GM23338 (cell line): ENCODE measurements around the gene TNFAIP1. TPM values are rescaled to one million over a fixed set of nuclear protein-coding genes. Genes with fewer than 3 reads are reported as not detected.

Source experiments
- ATAC-seq: fragments of 200-7000 bp; cut with Tn5 transposase; 3 replicates; pipeline ENCODE4 v1.9.1; 2020
- DNase-seq: peaks from one replicate; pipeline ENCODE4 v3.0.0-alpha.2; 2015; ENCODE audit warnings: low spot score
- H2AFZ ChIP-seq: fragments of 200-600 bp; sonication (generic); 2 replicates; pipeline ENCODE4 v1.8.0; 2016; ENCODE audit warnings: antibody characterized with exemption, mild to moderate bottlenecking, moderate library complexity
- H3F3A ChIP-seq: fragments of 200-600 bp; sonication (generic); replicated peaks from 2 replicates; pipeline ENCODE4 v1.8.0; 2017; ENCODE audit warnings: antibody characterized with exemption, mixed run types, low read depth
- H3K27ac ChIP-seq: fragments of 200-600 bp; sonication (generic); 2 replicates; pipeline ENCODE4 v1.6.1; 2016; ENCODE audit warnings: low read depth
- H3K27me3 ChIP-seq: fragments of 200-600 bp; sonication (generic); 2 replicates; pipeline ENCODE4 v1.8.0; 2016; ENCODE audit warnings: mild to moderate bottlenecking, mixed run types, moderate library complexity; ENCODE audit not compliant: insufficient read depth
- H3K36me3 ChIP-seq: fragments of 200-600 bp; sonication (generic); 2 replicates; pipeline ENCODE4 v1.8.0; 2016; ENCODE audit warnings: mild to moderate bottlenecking; ENCODE audit not compliant: insufficient read depth
- H3K4me1 ChIP-seq: fragments of 200-600 bp; sonication (generic); 2 replicates; pipeline ENCODE4 v1.8.0; 2016; ENCODE audit warnings: mild to moderate bottlenecking, moderate library complexity; ENCODE audit not compliant: insufficient read depth
- H3K4me2 ChIP-seq: fragments of 200-600 bp; sonication (generic); 2 replicates; pipeline ENCODE4 v1.7.1; 2017; ENCODE audit warnings: mixed run types
- H3K4me3 ChIP-seq: fragments of 200-600 bp; sonication (generic); 2 replicates; pipeline ENCODE4 v1.6.1; 2016; ENCODE audit warnings: mixed run types
- H3K79me2 ChIP-seq: fragments of 200-600 bp; sonication (generic); replicated peaks from 2 replicates; pipeline ENCODE4 v1.8.0; 2017; ENCODE audit warnings: mild to moderate bottlenecking; ENCODE audit not compliant: insufficient read depth
- H3K9me2 ChIP-seq: fragments of 200-600 bp; sonication (generic); 2 replicates; pipeline ENCODE4 v1.8.0; 2017; ENCODE audit not compliant: insufficient read depth
- H4K20me1 ChIP-seq: fragments of 200-600 bp; sonication (generic); replicated peaks from 2 replicates; pipeline ENCODE4 v1.8.0; 2017; ENCODE audit warnings: mild to moderate bottlenecking; ENCODE audit not compliant: insufficient read depth
- H3K27ac Mint-ChIP-seq: 2 replicates; pipeline ENCODE4 v1.8.0; 2020; ENCODE audit warnings: inconsistent platforms, mild to moderate bottlenecking, moderate library complexity, mixed read lengths
- H3K27me3 Mint-ChIP-seq: 3 replicates; pipeline ENCODE4 v1.8.0; 2022; ENCODE audit warnings: low read depth, mild to moderate bottlenecking, moderate library complexity, mixed read lengths, inconsistent platforms; ENCODE audit not compliant: insufficient read depth, poor library complexity
- H3K36me3 Mint-ChIP-seq: 3 replicates; pipeline ENCODE4 v1.8.0; 2021; ENCODE audit warnings: low read depth, mild to moderate bottlenecking, inconsistent platforms, moderate library complexity, mixed read lengths
- H3K4me1 Mint-ChIP-seq: 3 replicates; pipeline ENCODE4 v1.8.0; 2020; ENCODE audit warnings: mild to moderate bottlenecking, inconsistent platforms, mixed read lengths
- H3K4me3 Mint-ChIP-seq: 3 replicates; pipeline ENCODE4 v1.8.0; 2021; ENCODE audit warnings: moderate library complexity, mild to moderate bottlenecking, inconsistent platforms, mixed read lengths
- H3K9me3 Mint-ChIP-seq: 3 replicates; pipeline ENCODE4 v1.8.0; 2020; ENCODE audit warnings: moderate library complexity, mild to moderate bottlenecking, inconsistent platforms, mixed read lengths
- CREB1 ChIP-seq: fragments of 250-450 bp; sonication (Bioruptor Pico); IDR thresholded peaks from 2 replicates; pipeline ENCODE4 v1.5.0; 2020; ENCODE audit warnings: low read depth, mild to moderate bottlenecking, moderate library complexity
- EZH2 ChIP-seq: fragments of 200-600 bp; sonication (generic); IDR thresholded peaks from one replicate; pipeline ENCODE4 v1.8.0; 2017; ENCODE audit warnings: antibody characterized with exemption, mild to moderate bottlenecking, low read depth; ENCODE audit not compliant: unreplicated experiment
- EZH2phosphoT487 ChIP-seq: fragments of 200-600 bp; sonication (generic); IDR thresholded peaks from one replicate; pipeline ENCODE4 v1.8.1; 2018; ENCODE audit warnings: antibody characterized with exemption; ENCODE audit not compliant: unreplicated experiment
- NANOG ChIP-seq: IDR thresholded peaks from 2 replicates; pipeline ENCODE4 v1.6.1; 2016; ENCODE audit warnings: antibody characterized with exemption, borderline replicate concordance
- STAT1 ChIP-seq: IDR thresholded peaks from one replicate; pipeline ENCODE4 v1.6.1; 2016; ENCODE audit warnings: antibody characterized with exemption; ENCODE audit not compliant: unreplicated experiment
- polyA plus RNA-seq: library from polyadenylated mRNA; unstranded; fragments of >200 nt; fragmentation: Nextera tagmentation; extraction: Ambion mirVana; gene quantifications from 2 replicates; pipeline ENCODE4 v1.2.1, GENCODE V29; 2016
- total RNA-seq: library from RNA; depleted of rRNA; stranded (reverse); fragments of >200 nt; shearing (Covaris generic); gene quantifications from 2 replicates; pipeline ENCODE4 v1.2.3, GENCODE V29; 2014
- TF ChIP-seq, protein P1 (sequence below): IDR thresholded peaks from one replicate; pipeline ENCODE4 v1.6.1; 2018; ENCODE audit warnings: antibody characterized with exemption; ENCODE audit not compliant: unreplicated experiment
- TF ChIP-seq, protein P2 (sequence below): fragments of 250-450 bp; sonication (Bioruptor Pico); IDR thresholded peaks from 2 replicates; pipeline ENCODE4 v1.5.0; 2020; ENCODE audit warnings: mild to moderate bottlenecking, moderate library complexity

The TNFAIP1 gene
- total and polyA plus RNA-seq, 2 experiments from 2014 or later, result 6.3 to 13.1 TPM

- H3K27ac ChIP-seq, result no peak overlapping the region
- H3K9me2 ChIP-seq, result no peaks in the 10 kb centered on the region
- H3K9me3 Mint-ChIP-seq, result no peaks in the 10 kb centered on the region; the same call in 2 of the 3 replicates
- H3K27me3 ChIP-seq, result no peaks in the 10 kb centered on the region
- H3K79me2 ChIP-seq, result peaks cover 7% of the 10 kb centered on the region
- peaks cover 13% of the 10 kb centered on the region for H3K36me3 ChIP-seq
- no peak overlapping the region for H3K4me3 Mint-ChIP-seq
- no peak overlapping the region for H3K4me2 ChIP-seq
- peaks cover 3% of the 10 kb centered on the region; the same call in 2 of the 3 replicates for H3K4me1 Mint-ChIP-seq
- no peaks in the 10 kb centered on the region; the same call in 1 of the 2 replicates for H4K20me1 ChIP-seq
- no peak overlapping the region for H3K4me3 ChIP-seq
- ATAC-seq (no peak), DNase-seq (no peak)
- H3F3A ChIP-seq, result no peaks in the 10 kb centered on the region
- peaks cover 33% of the 10 kb centered on the region for H3K36me3 Mint-ChIP-seq
- TF ChIP-seq NANOG, result no peak
- TF ChIP-seq, protein P1, sequence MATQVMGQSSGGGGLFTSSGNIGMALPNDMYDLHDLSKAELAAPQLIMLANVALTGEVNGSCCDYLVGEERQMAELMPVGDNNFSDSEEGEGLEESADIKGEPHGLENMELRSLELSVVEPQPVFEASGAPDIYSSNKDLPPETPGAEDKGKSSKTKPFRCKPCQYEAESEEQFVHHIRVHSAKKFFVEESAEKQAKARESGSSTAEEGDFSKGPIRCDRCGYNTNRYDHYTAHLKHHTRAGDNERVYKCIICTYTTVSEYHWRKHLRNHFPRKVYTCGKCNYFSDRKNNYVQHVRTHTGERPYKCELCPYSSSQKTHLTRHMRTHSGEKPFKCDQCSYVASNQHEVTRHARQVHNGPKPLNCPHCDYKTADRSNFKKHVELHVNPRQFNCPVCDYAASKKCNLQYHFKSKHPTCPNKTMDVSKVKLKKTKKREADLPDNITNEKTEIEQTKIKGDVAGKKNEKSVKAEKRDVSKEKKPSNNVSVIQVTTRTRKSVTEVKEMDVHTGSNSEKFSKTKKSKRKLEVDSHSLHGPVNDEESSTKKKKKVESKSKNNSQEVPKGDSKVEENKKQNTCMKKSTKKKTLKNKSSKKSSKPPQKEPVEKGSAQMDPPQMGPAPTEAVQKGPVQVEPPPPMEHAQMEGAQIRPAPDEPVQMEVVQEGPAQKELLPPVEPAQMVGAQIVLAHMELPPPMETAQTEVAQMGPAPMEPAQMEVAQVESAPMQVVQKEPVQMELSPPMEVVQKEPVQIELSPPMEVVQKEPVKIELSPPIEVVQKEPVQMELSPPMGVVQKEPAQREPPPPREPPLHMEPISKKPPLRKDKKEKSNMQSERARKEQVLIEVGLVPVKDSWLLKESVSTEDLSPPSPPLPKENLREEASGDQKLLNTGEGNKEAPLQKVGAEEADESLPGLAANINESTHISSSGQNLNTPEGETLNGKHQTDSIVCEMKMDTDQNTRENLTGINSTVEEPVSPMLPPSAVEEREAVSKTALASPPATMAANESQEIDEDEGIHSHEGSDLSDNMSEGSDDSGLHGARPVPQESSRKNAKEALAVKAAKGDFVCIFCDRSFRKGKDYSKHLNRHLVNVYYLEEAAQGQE, result no peak
- H3K27me3 Mint-ChIP-seq, result peaks cover 4% of the 10 kb centered on the region
- no peak overlapping the region for H3K27ac Mint-ChIP-seq
- peaks cover 5% of the 10 kb centered on the region for H3K4me1 ChIP-seq
- no peak overlapping the region for H2AFZ ChIP-seq
Measured at GRCh38 chr17:28363186-28363585, 27.6 kb downstream of the TNFAIP1 start.

DNA sequence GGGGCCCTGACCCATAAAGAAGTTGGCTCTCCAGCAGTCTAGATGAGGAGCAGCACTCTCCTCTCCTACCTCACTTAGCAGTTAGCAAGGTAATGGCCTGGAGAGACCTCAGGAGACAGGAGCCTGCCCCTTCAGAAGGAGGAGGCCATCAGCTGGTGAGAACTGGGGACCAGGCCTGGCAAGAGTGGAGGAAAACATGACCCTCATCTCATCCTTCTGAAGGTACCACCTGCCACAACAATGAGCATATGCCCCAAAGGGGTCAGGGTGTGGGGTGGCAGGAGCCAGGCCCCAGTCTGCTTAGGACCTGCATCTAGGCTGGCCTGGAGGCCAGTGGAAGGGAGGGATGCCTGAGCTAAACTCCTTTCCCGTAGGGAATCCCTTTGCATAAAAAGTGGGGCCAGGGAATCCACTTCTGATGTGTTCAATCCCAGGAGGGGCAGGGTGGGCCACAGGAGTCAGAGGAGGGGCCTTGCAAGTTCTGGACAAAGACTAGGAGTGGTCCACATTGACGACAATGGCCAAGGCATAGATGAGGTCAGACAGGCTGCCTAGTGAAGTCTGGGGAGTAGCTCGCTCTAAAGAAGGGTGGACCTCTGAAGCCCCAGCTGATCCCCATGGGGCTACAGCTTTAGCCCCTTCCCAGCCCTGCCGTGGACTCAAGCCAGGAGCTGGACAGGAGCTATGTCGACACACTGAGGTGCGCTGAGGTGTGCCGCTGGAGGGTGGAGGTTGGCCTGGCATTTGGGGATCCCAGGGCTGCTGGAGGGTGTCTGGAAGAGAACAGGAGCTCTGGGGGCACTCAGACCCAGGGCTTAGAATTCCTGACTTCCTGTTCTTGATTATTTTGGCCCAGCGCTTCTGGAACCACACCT, 28.5 kb downstream of the TNFAIP1 start:
- Histone ChIP-seq H4K20me1 (no peaks in the 10 kb centered on the region; the same call in 1 of the 2 replicates), H3K9me2 (no peaks in the 10 kb centered on the region), H3K4me2 (no peak overlapping the region), H2AFZ (no peak overlapping the region), H3K4me3 (no peak overlapping the region), H3K27ac (no peak overlapping the region), H3K4me1 (no peaks in the 10 kb centered on the region), H3F3A (no peaks in the 10 kb centered on the region), H3K79me2 (no peaks in the 10 kb centered on the region; the same call in 1 of the 2 replicates), H3K27me3 (no peaks in the 10 kb centered on the region), H3K36me3 (peaks cover 13% of the 10 kb centered on the region)
- Mint-ChIP-seq H3K27ac (no peak overlapping the region), H3K9me3 (no peaks in the 10 kb centered on the region), H3K36me3 (peaks cover 31% of the 10 kb centered on the region), H3K27me3 (peaks cover 6% of the 10 kb centered on the region), H3K4me1 (no peaks in the 10 kb centered on the region), H3K4me3 (no peak overlapping the region)
- ATAC-seq (no peak), DNase-seq (no peak)
- no peak for TF ChIP-seq STAT1
- TF ChIP-seq EZH2, result no peak
- TF ChIP-seq, protein P2, sequence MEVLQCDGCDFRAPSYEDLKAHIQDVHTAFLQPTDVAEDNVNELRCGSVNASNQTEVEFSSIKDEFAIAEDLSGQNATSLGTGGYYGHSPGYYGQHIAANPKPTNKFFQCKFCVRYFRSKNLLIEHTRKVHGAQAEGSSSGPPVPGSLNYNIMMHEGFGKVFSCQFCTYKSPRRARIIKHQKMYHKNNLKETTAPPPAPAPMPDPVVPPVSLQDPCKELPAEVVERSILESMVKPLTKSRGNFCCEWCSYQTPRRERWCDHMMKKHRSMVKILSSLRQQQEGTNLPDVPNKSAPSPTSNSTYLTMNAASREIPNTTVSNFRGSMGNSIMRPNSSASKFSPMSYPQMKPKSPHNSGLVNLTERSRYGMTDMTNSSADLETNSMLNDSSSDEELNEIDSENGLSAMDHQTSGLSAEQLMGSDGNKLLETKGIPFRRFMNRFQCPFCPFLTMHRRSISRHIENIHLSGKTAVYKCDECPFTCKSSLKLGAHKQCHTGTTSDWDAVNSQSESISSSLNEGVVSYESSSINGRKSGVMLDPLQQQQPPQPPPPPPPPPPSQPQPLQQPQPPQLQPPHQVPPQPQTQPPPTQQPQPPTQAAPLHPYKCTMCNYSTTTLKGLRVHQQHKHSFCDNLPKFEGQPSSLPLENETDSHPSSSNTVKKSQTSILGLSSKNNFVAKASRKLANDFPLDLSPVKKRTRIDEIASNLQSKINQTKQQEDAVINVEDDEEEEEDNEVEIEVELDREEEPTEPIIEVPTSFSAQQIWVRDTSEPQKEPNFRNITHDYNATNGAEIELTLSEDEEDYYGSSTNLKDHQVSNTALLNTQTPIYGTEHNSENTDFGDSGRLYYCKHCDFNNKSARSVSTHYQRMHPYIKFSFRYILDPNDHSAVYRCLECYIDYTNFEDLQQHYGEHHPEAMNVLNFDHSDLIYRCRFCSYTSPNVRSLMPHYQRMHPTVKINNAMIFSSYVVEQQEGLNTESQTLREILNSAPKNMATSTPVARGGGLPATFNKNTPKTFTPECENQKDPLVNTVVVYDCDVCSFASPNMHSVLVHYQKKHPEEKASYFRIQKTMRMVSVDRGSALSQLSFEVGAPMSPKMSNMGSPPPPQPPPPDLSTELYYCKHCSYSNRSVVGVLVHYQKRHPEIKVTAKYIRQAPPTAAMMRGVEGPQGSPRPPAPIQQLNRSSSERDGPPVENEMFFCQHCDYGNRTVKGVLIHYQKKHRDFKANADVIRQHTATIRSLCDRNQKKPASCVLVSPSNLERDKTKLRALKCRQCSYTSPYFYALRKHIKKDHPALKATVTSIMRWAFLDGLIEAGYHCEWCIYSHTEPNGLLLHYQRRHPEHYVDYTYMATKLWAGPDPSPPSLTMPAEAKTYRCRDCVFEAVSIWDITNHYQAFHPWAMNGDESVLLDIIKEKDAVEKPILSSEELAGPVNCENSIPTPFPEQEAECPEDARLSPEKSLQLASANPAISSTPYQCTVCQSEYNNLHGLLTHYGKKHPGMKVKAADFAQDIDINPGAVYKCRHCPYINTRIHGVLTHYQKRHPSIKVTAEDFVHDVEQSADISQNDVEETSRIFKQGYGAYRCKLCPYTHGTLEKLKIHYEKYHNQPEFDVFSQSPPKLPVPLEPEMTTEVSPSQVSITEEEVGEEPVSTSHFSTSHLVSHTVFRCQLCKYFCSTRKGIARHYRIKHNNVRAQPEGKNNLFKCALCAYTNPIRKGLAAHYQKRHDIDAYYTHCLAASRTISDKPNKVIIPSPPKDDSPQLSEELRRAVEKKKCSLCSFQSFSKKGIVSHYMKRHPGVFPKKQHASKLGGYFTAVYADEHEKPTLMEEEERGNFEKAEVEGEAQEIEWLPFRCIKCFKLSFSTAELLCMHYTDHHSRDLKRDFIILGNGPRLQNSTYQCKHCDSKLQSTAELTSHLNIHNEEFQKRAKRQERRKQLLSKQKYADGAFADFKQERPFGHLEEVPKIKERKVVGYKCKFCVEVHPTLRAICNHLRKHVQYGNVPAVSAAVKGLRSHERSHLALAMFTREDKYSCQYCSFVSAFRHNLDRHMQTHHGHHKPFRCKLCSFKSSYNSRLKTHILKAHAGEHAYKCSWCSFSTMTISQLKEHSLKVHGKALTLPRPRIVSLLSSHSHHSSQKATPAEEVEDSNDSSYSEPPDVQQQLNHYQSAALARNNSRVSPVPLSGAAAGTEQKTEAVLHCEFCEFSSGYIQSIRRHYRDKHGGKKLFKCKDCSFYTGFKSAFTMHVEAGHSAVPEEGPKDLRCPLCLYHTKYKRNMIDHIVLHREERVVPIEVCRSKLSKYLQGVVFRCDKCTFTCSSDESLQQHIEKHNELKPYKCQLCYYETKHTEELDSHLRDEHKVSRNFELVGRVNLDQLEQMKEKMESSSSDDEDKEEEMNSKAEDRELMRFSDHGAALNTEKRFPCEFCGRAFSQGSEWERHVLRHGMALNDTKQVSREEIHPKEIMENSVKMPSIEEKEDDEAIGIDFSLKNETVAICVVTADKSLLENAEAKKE, result no peak
- no peak for TF ChIP-seq NANOG
- TF ChIP-seq EZH2phosphoT487, result no peak
- TF ChIP-seq CREB1, result no peak
